NB4 (cell line): ENCODE data around the gene RNASE7.
A peak's percentile ranks its signal among the peaks of the same experiment; 100 is the strongest.

Source experiments
- DNase-seq: peaks from one replicate; pipeline ENCODE4 v3.0.0; 2010; ENCODE audit warnings: low read depth
- H3K4me3 ChIP-seq: one replicate; pipeline ENCODE4 v1.5.1; 2011; ENCODE audit warnings: mild to moderate bottlenecking, low read depth, low read length, moderate library complexity
- CTCF ChIP-seq: IDR thresholded peaks from one replicate; pipeline ENCODE4 v1.5.1; 2012; ENCODE audit warnings: low read depth, low read length
- MAX ChIP-seq: IDR thresholded peaks from 2 replicates; pipeline ENCODE4 v1.6.1; 2011; ENCODE audit warnings: low read depth, low read length
- MYC ChIP-seq: IDR thresholded peaks from 2 replicates; pipeline ENCODE4 v1.6.1; 2011; ENCODE audit warnings: low read depth, low read length
- POLR2A ChIP-seq: IDR thresholded peaks from 2 replicates; pipeline ENCODE4 v1.6.1; 2011; ENCODE audit warnings: mild to moderate bottlenecking; ENCODE audit not compliant: insufficient read length; ENCODE audit errors: extremely low read depth

The RNASE7 gene

GRCh38 chr14:21066882-21067502, 24.8 kb downstream of the RNASE7 start:
- DNase-seq, result peak; percentile 31
- TF ChIP-seq MYC, result no peak
- TF ChIP-seq MAX, result no peak
- TF ChIP-seq CTCF, result peak; percentile 31
- no peak for TF ChIP-seq POLR2A
- H3K4me3 ChIP-seq, result no peak overlapping the region

GRCh38 chr14:21068521-21069387, 26.6 kb downstream of the RNASE7 start:
- peak; percentile 85 for DNase-seq
- no peak overlapping the region for H3K4me3 ChIP-seq
- peak; percentile 60 for TF ChIP-seq CTCF
- TF ChIP-seq MAX, result peak; percentile 21; the same call in 1 of the 2 replicates
- TF ChIP-seq MYC, result no peak

GRCh38 chr14:21069388-21070082, 27.4 kb downstream of the RNASE7 start:
- TF ChIP-seq MAX (no peak), MYC (no peak), POLR2A (no peak), CTCF (no peak)
- peak overlapping the region; percentile 56 for H3K4me3 ChIP-seq
- peak; percentile 12 for DNase-seq

GRCh38 chr14:21070083-21070609, 28.0 kb downstream of the RNASE7 start, which contains the start of gene ARHGEF40:
Gene ARHGEF40 (plus strand): TSS chr14:21070304. CDS start chr14:21070397, 93 bp downstream.
- DNase-seq, result no peak
- H3K4me3 ChIP-seq, result peak within 1 kb of the TSS; percentile 70
- TF ChIP-seq CTCF, result no peak
- no peak for TF ChIP-seq MAX
- TF ChIP-seq MYC, result no peak
- no peak for TF ChIP-seq POLR2A

GRCh38 chr14:21070610-21071224, 28.6 kb downstream of the RNASE7 start:
- peak overlapping the region; percentile 70 for H3K4me3 ChIP-seq
- TF ChIP-seq CTCF, result no peak
- TF ChIP-seq MAX, result peak; percentile 23; the same call in 1 of the 2 replicates
- peak; percentile 90 for DNase-seq
